GM19023 (cell line): Measurements from ENCODE around the gene FAM25G.
"Not testable (repeated sequence)": the region's sequence is repeated elsewhere in the genome, so short reads cannot be mapped to it uniquely, and the experiment has no call there.

Experiments
- ATAC-seq: cut with Tn5 transposase; IDR thresholded peaks from one replicate; pipeline ENCODE4 v1.9.1; 2021; ENCODE audit warnings: mild to moderate bottlenecking, moderate library complexity; ENCODE audit not compliant: unreplicated experiment

Gene FAM25G

GRCh38 chr10:47465216-47465917 lies 26.1 kb downstream of the FAM25G start:
- ATAC-seq, result not testable (repeated sequence)

- not testable (repeated sequence) for ATAC-seq
Observed at GRCh38 chr10:47462577-47463358, 28.7 kb downstream of the FAM25G start.

GRCh38 chr10:47461261-47461687 lies 30.2 kb downstream of the FAM25G start:
- ATAC-seq, result not testable (repeated sequence)

- no peak for ATAC-seq
Observed at GRCh38 chr10:47458466-47459154, 32.9 kb downstream of the FAM25G start.

GRCh38 chr10:47457826-47458225 lies 33.7 kb downstream of the FAM25G start:
- no peak for ATAC-seq

GRCh38 chr10:47457528-47457820 lies 34.0 kb downstream of the FAM25G start:
- no peak for ATAC-seq

- no peak for ATAC-seq
Observed at GRCh38 chr10:47456794-47457527, 34.5 kb downstream of the FAM25G start.

GRCh38 chr10:47456079-47456785 lies 35.3 kb downstream of the FAM25G start:
- no peak for ATAC-seq

GRCh38 chr10:47455350-47456078 lies 36.0 kb downstream of the FAM25G start:
- not testable (repeated sequence) for ATAC-seq

GRCh38 chr10:47454780-47455058 lies 36.8 kb downstream of the FAM25G start:
- ATAC-seq, result no peak

GRCh38 chr10:47454008-47454779 lies 37.3 kb downstream of the FAM25G start:
- no peak for ATAC-seq

- no peak for ATAC-seq
Observed at GRCh38 chr10:47453141-47454007, 38.1 kb downstream of the FAM25G start.

GRCh38 chr10:47452495-47453140 lies 38.9 kb downstream of the FAM25G start:
- no peak for ATAC-seq

- no peak for ATAC-seq
Observed at GRCh38 chr10:47451998-47452494, 39.5 kb downstream of the FAM25G start.

GRCh38 chr10:47451273-47451997 lies 40.1 kb downstream of the FAM25G start:
- no peak for ATAC-seq

GRCh38 chr10:47450442-47450841 lies 41.1 kb downstream of the FAM25G start:
- ATAC-seq, result no peak

GRCh38 chr10:47449979-47450378 lies 41.5 kb downstream of the FAM25G start:
- no peak for ATAC-seq
